Mesenchymal stem cell (in vitro differentiated cells and primary cell): ENCODE results near the gene RAB37.

Experiments
- DNase-seq: peaks from one replicate; pipeline ENCODE4 v3.0.0-alpha.2; 2013
- H2AFZ ChIP-seq: one replicate; pipeline ENCODE4 v1.6.1; 2013; ENCODE audit warnings: low read depth, mild to moderate bottlenecking, control low read depth, inconsistent platforms, low read length, moderate library complexity
- H2AK5ac ChIP-seq: 2 replicates; pipeline ENCODE4 v1.6.1; 2013; ENCODE audit warnings: low read length, moderate library complexity, mild to moderate bottlenecking, inconsistent platforms; ENCODE audit not compliant: severe bottlenecking
- H2BK120ac ChIP-seq: one replicate; pipeline ENCODE4 v1.6.1; 2013; ENCODE audit warnings: low read depth, mild to moderate bottlenecking, inconsistent platforms, low read length, moderate library complexity
- H2BK12ac ChIP-seq, 2 experiments: one replicate each; pipeline ENCODE4 v1.6.1; 2013; ENCODE audit warnings: inconsistent platforms in 2 of 2, low read length in 2 of 2, mild to moderate bottlenecking in 2 of 2, moderate library complexity in 2 of 2, control low read depth in 1 of 2
- H2BK15ac ChIP-seq: one replicate; pipeline ENCODE4 v1.6.1; 2013; ENCODE audit warnings: mild to moderate bottlenecking, low read depth, inconsistent platforms; ENCODE audit not compliant: poor library complexity, severe bottlenecking
- H2BK5ac ChIP-seq: 2 replicates; pipeline ENCODE4 v1.6.1; 2013; ENCODE audit warnings: low read depth, mild to moderate bottlenecking, low read length, control low read depth, inconsistent platforms; ENCODE audit not compliant: poor library complexity, severe bottlenecking
- H3K14ac ChIP-seq, 2 experiments: one replicate each; pipeline ENCODE4 v1.6.1; 2013; ENCODE audit warnings: inconsistent platforms in 2 of 2, low read length in 2 of 2, control low read depth in 1 of 2, mild to moderate bottlenecking in 1 of 2, moderate library complexity in 1 of 2
- H3K18ac ChIP-seq, 2 experiments: one replicate each; pipeline ENCODE4 v1.6.1; 2013; ENCODE audit warnings: inconsistent platforms in 2 of 2, low read length in 2 of 2, control low read depth in 1 of 2, low read depth in 1 of 2, mild to moderate bottlenecking in 1 of 2
- H3K23ac ChIP-seq, 2 experiments: one replicate each; pipeline ENCODE4 v1.6.1; 2013; ENCODE audit warnings: inconsistent platforms in 2 of 2, low read length in 2 of 2, mild to moderate bottlenecking in 2 of 2, moderate library complexity in 2 of 2, control low read depth in 1 of 2
- H3K27ac ChIP-seq: 2 replicates; pipeline ENCODE4 v1.5.1; 2013; ENCODE audit warnings: mild to moderate bottlenecking, moderate library complexity, low read length, control low read depth, inconsistent platforms; ENCODE audit not compliant: poor library complexity, severe bottlenecking
- H3K27me3 ChIP-seq, 2 experiments: 2 replicates each; pipeline versions ENCODE4 v1.6.1 to v1.7.0; 2013; ENCODE audit warnings: low read length in 2 of 2, mild to moderate bottlenecking in 2 of 2, moderate library complexity in 2 of 2, control low read depth in 1 of 2, inconsistent platforms in 1 of 2; ENCODE audit not compliant: control insufficient read depth in 1 of 2, insufficient read depth in 1 of 2
- H3K36me3 ChIP-seq, 2 experiments: 2 replicates each; pipeline versions ENCODE4 v1.6.1 to v1.7.0; 2013; ENCODE audit warnings: low read length in 2 of 2, control low read depth in 1 of 2, inconsistent platforms in 1 of 2, low read depth in 1 of 2, mild to moderate bottlenecking in 1 of 2; ENCODE audit not compliant: insufficient read depth in 2 of 2, control insufficient read depth in 1 of 2
- H3K4ac ChIP-seq, 2 experiments: one replicate each; pipeline ENCODE4 v1.6.1; 2013; ENCODE audit warnings: inconsistent platforms in 2 of 2, low read length in 2 of 2, mild to moderate bottlenecking in 2 of 2, moderate library complexity in 2 of 2, control low read depth in 1 of 2, low read depth in 1 of 2
- H3K4me1 ChIP-seq: 2 replicates; pipeline ENCODE4 v1.6.1; 2013; ENCODE audit warnings: low read depth, low read length, control low read depth; ENCODE audit not compliant: control insufficient read depth, insufficient read depth
- H3K4me2 ChIP-seq: 2 replicates; pipeline ENCODE4 v1.6.1; 2013; ENCODE audit warnings: low read length, mild to moderate bottlenecking, inconsistent platforms; ENCODE audit not compliant: poor library complexity, severe bottlenecking
- H3K4me3 ChIP-seq, 2 experiments: 2 replicates each; pipeline versions ENCODE4 v1.5.1 to v1.7.0; 2013; ENCODE audit warnings: low read length in 2 of 2, mild to moderate bottlenecking in 2 of 2, control low read depth in 1 of 2, low read depth in 1 of 2; ENCODE audit not compliant: insufficient read depth in 1 of 2
- H3K79me1 ChIP-seq: replicated peaks from 2 replicates; pipeline ENCODE4 v1.6.1; 2013; ENCODE audit warnings: mild to moderate bottlenecking, control low read depth, low read length, inconsistent platforms; ENCODE audit not compliant: poor library complexity, severe bottlenecking
- H3K9ac ChIP-seq: 2 replicates; pipeline ENCODE4 v1.7.0; 2013; ENCODE audit warnings: mild to moderate bottlenecking, low read length, moderate library complexity
- H3K9me3 ChIP-seq: 2 replicates; pipeline ENCODE4 v1.7.0; 2013; ENCODE audit warnings: mild to moderate bottlenecking, low read length; ENCODE audit not compliant: control insufficient read depth
- H4K8ac ChIP-seq: one replicate; pipeline ENCODE4 v1.6.1; 2013; ENCODE audit warnings: inconsistent platforms, mild to moderate bottlenecking, low read length, moderate library complexity
- H4K91ac ChIP-seq: one replicate; pipeline ENCODE4 v1.6.1; 2013; ENCODE audit warnings: mild to moderate bottlenecking, low read length, inconsistent platforms
- WGBS: methylation state at CpG from one replicate; pipeline ENCODE4 v1.1.7; 2013; ENCODE audit warnings: mixed read lengths; 5-methylcytosine and 5-hydroxymethylcytosine counted together

RAB37 gene

GRCh38 chr17:74694081-74694480, 43.0 kb upstream of the RAB37 start:
- Histone ChIP-seq H3K23ac (no peak overlapping the region), H4K91ac (no peak overlapping the region), H2AK5ac (no peak overlapping the region), H3K9me3 (no peaks in the 10 kb centered on the region), H3K36me3 (no peaks in the 10 kb centered on the region), H3K14ac (no peak overlapping the region), H3K27ac (no peak overlapping the region), H2AFZ (no peak overlapping the region), H3K4me3 (no peak overlapping the region), H3K9ac (no peak overlapping the region), H3K18ac (no peak overlapping the region), H3K4ac (no peak overlapping the region), H4K8ac (no peak overlapping the region), H2BK120ac (no peak overlapping the region), H3K79me1 (no peaks in the 10 kb centered on the region), H2BK12ac (no peak overlapping the region), H2BK15ac (no peak overlapping the region), H2BK5ac (no peak overlapping the region), H3K4me1 (no peaks in the 10 kb centered on the region), H3K27me3 (peaks cover 0 to 40% of the 10 kb centered on the region in 2 experiments), H3K4me2 (no peak overlapping the region)
- no peak for DNase-seq
- WGBS: 71% methylated on average over 4 of the region's 4 CpGs

GRCh38 chr17:74695629-74696028, 41.4 kb upstream of the RAB37 start:
- H3K4me3 ChIP-seq: no peak overlapping the region
- no peak overlapping the region for H2BK120ac ChIP-seq
- DNase-seq: no peak
- H3K14ac ChIP-seq: no peak overlapping the region
- H2AFZ ChIP-seq: no peak overlapping the region
- H2BK5ac ChIP-seq: no peak overlapping the region
- H3K36me3 ChIP-seq: no peaks in the 10 kb centered on the region
- no peaks in the 10 kb centered on the region for H3K9me3 ChIP-seq
- H3K9ac ChIP-seq: no peak overlapping the region
- no peaks in the 10 kb centered on the region for H3K79me1 ChIP-seq
- no peak overlapping the region for H4K91ac ChIP-seq
- no peak overlapping the region for H3K27ac ChIP-seq
- H2AK5ac ChIP-seq: no peak overlapping the region
- no peak overlapping the region for H3K4me2 ChIP-seq
- H3K4ac ChIP-seq: no peak overlapping the region
- WGBS: 86% methylated on average over 8 of the region's 11 CpGs
- H3K23ac ChIP-seq: no peak overlapping the region
- H3K27me3 ChIP-seq: peaks cover 0 to 34% of the 10 kb centered on the region in 2 experiments
- no peak overlapping the region for H3K18ac ChIP-seq
- H3K4me1 ChIP-seq: no peaks in the 10 kb centered on the region
- no peak overlapping the region for H2BK15ac ChIP-seq
- no peak overlapping the region for H4K8ac ChIP-seq
- no peak overlapping the region for H2BK12ac ChIP-seq

GRCh38 chr17:74697515-74697914, 39.5 kb upstream of the RAB37 start:
- no peak overlapping the region for H3K4me2 ChIP-seq
- no peaks in the 10 kb centered on the region for H3K4me1 ChIP-seq
- H4K8ac ChIP-seq: no peak overlapping the region
- H3K4me3 ChIP-seq: no peak overlapping the region
- no peak overlapping the region for H3K23ac ChIP-seq
- H3K27ac ChIP-seq: no peak overlapping the region
- no peaks in the 10 kb centered on the region for H3K79me1 ChIP-seq
- H2AK5ac ChIP-seq: no peak overlapping the region
- DNase-seq: no peak
- no peak overlapping the region for H3K18ac ChIP-seq
- no peak overlapping the region for H2BK120ac ChIP-seq
- H3K36me3 ChIP-seq: no peaks in the 10 kb centered on the region
- H3K9me3 ChIP-seq: no peaks in the 10 kb centered on the region
- WGBS: 93% methylated on average over 2 of the region's 2 CpGs
- H4K91ac ChIP-seq: no peak overlapping the region
- no peak overlapping the region for H2BK5ac ChIP-seq
- H2BK15ac ChIP-seq: no peak overlapping the region
- H3K27me3 ChIP-seq: peaks cover 3 to 35% of the 10 kb centered on the region in 2 experiments
- H3K9ac ChIP-seq: no peak overlapping the region
- no peak overlapping the region for H3K4ac ChIP-seq
- H2BK12ac ChIP-seq: no peak overlapping the region
- H2AFZ ChIP-seq: no peak overlapping the region
- no peak overlapping the region for H3K14ac ChIP-seq

- H3K27ac ChIP-seq: no peak overlapping the region
- H2BK15ac ChIP-seq: no peak overlapping the region
- H3K14ac ChIP-seq: no peak overlapping the region
- H3K4me3 ChIP-seq: no peak overlapping the region
- no peak overlapping the region for H2BK12ac ChIP-seq
- H3K4me2 ChIP-seq: no peak overlapping the region
- no peak overlapping the region for H3K4ac ChIP-seq
- H3K18ac ChIP-seq: no peak overlapping the region
- H2AK5ac ChIP-seq: no peak overlapping the region
- no peaks in the 10 kb centered on the region for H3K79me1 ChIP-seq
- no peak for DNase-seq
- no peak overlapping the region for H3K23ac ChIP-seq
- H3K9me3 ChIP-seq: no peaks in the 10 kb centered on the region
- no peaks in the 10 kb centered on the region for H3K36me3 ChIP-seq
- H4K8ac ChIP-seq: no peak overlapping the region
- no peak overlapping the region for H2BK5ac ChIP-seq
- no peaks in the 10 kb centered on the region for H3K4me1 ChIP-seq
- no peak overlapping the region for H2BK120ac ChIP-seq
- peaks cover 3 to 33% of the 10 kb centered on the region in 2 experiments for H3K27me3 ChIP-seq
- no peak overlapping the region for H4K91ac ChIP-seq
- WGBS: 70% methylated on average over 7 of the region's 7 CpGs
- H3K9ac ChIP-seq: no peak overlapping the region
- H2AFZ ChIP-seq: no peak overlapping the region
These were observed 39.0 kb upstream of the RAB37 start for GRCh38 chr17:74698069-74698468.
